Keratinocyte (primary cell): ENCODE results near the gene SLC2A11. TPM values are rescaled to one million over a fixed set of nuclear protein-coding genes. Genes with fewer than 3 reads are reported as not detected.
A peak's percentile ranks its signal among the peaks of the same experiment; 100 is the strongest.
"Not testable (repeated sequence)": the region's sequence is repeated elsewhere in the genome, so short reads cannot be mapped to it uniquely, and the experiment has no call there.

Source experiments
- DNase-seq: peaks from one replicate; pipeline ENCODE4 v3.0.0-alpha.2; 2011; ENCODE audit warnings: low read depth, missing footprints, low spot score
- FAIRE-seq: peaks from 2 replicates; lab custom pipeline; 2011; peaks lifted over from hg19 to GRCh38; lab: Jason Lieb, UNC
- H2AFZ ChIP-seq: 2 replicates; pipeline ENCODE4 v1.6.0; 2012; ENCODE audit warnings: low read length, control low read depth, inconsistent platforms; ENCODE audit not compliant: control insufficient read depth
- H3K27ac ChIP-seq: 2 replicates; pipeline ENCODE4 v1.5.1; 2011; ENCODE audit warnings: low read length; ENCODE audit not compliant: control insufficient read depth, insufficient read depth
- H3K27me3 ChIP-seq: 3 replicates; pipeline ENCODE4 v1.6.0; 2011; ENCODE audit warnings: low read length; ENCODE audit not compliant: control insufficient read depth, insufficient read depth; ENCODE audit errors: extremely low read depth
- H3K36me3 ChIP-seq, 2 experiments: 2 replicates in 1 of 2; 3 replicates in 1 of 2; pipeline ENCODE4 v1.5.1; 2011; ENCODE audit warnings: low read length in 2 of 2, mild to moderate bottlenecking in 1 of 2; ENCODE audit not compliant: control insufficient read depth in 2 of 2, insufficient read depth in 2 of 2; ENCODE audit errors: extremely low read depth in 1 of 2
- H3K4me1 ChIP-seq: 3 replicates; pipeline ENCODE4 v1.5.1; 2011; ENCODE audit warnings: low read length; ENCODE audit not compliant: control insufficient read depth, insufficient read depth; ENCODE audit errors: extremely low read depth
- H3K4me2 ChIP-seq: 3 replicates; pipeline ENCODE4 v1.6.0; 2011; ENCODE audit warnings: low read depth, low read length; ENCODE audit not compliant: control insufficient read depth, insufficient read depth; ENCODE audit errors: extremely low read depth
- H3K4me3 ChIP-seq, 3 experiments: fragments of 200-600 bp in 1 of 3; sonication (generic) in 1 of 3; 2 replicates in 2 of 3; 3 replicates in 1 of 3; pipeline ENCODE4 v1.5.1; 2011 to 2016; ENCODE audit warnings: low read length in 3 of 3, mild to moderate bottlenecking in 3 of 3, control low read depth in 2 of 3, inconsistent platforms in 1 of 3, low read depth in 1 of 3, mixed read lengths in 1 of 3, mixed run types in 1 of 3, moderate library complexity in 1 of 3; ENCODE audit not compliant: control insufficient read depth in 2 of 3, insufficient read depth in 2 of 3; ENCODE audit errors: extremely low read depth in 1 of 3
- H3K79me2 ChIP-seq: 2 replicates; pipeline ENCODE4 v1.6.0; 2012; ENCODE audit warnings: low read length; ENCODE audit not compliant: control insufficient read depth, insufficient read depth
- H3K9ac ChIP-seq: 3 replicates; pipeline ENCODE4 v1.6.0; 2011; ENCODE audit warnings: low read length; ENCODE audit not compliant: control insufficient read depth, insufficient read depth; ENCODE audit errors: extremely low read depth
- H3K9me1 ChIP-seq: 3 replicates; pipeline ENCODE4 v1.6.0; 2011; ENCODE audit warnings: low read length; ENCODE audit not compliant: control insufficient read depth, insufficient read depth; ENCODE audit errors: extremely low read depth
- H3K9me3 ChIP-seq: 2 replicates; pipeline ENCODE4 v1.5.1; 2012; ENCODE audit warnings: low read depth, low read length; ENCODE audit not compliant: control insufficient read depth
- H4K20me1 ChIP-seq: 3 replicates; pipeline ENCODE4 v1.6.0; 2011; ENCODE audit warnings: low read length; ENCODE audit not compliant: control insufficient read depth, insufficient read depth; ENCODE audit errors: extremely low read depth
- CTCF ChIP-seq, 3 experiments: IDR thresholded peaks in 1 of 3; conservative IDR thresholded peaks in 1 of 3; optimal IDR thresholded peaks in 1 of 3; 2 replicates in 2 of 3; 3 replicates in 1 of 3; pipeline versions ENCODE3 to v1.5.1; 2011; ENCODE audit warnings: low read length in 3 of 3, mild to moderate bottlenecking in 3 of 3, moderate library complexity in 2 of 3, control low read depth in 1 of 3, inconsistent platforms in 1 of 3; ENCODE audit not compliant: insufficient read depth in 2 of 3; ENCODE audit errors: extremely low read depth in 1 of 3
- EZH2 ChIP-seq: IDR thresholded peaks from one replicate; pipeline ENCODE4 v1.6.1; 2012; ENCODE audit warnings: inconsistent platforms, mild to moderate bottlenecking, low read length, moderate library complexity
- dilution Hi-C: fragments of 300-500 bp; cut with MboI; formaldehyde crosslinking; loops from one replicate; pipeline ENCODE4 v1.7.0; 2020; ENCODE audit warnings: low sequenced_read_pairs; ENCODE audit not compliant: extremely low pct_ligation_motif_present
- polyA plus RNA-seq, 5 experiments: library from polyadenylated mRNA; depleted of rRNA in 3 of 5; stranded (reverse) in 3 of 5; stranded (forward) in 1 of 5; unstranded in 1 of 5; fragments of >200 nt; gene quantifications; 1 replicate in 1 of 5; 2 replicates in 3 of 5; 3 replicates in 1 of 5; pipeline versions ENCODE4 v1.2.1 to v1.2.3, GENCODE V29; 2011 to 2012; ENCODE audit warnings: missing spikeins in 2 of 5, low read depth in 1 of 5, low replicate concordance in 1 of 5

The SLC2A11 gene
- polyA plus RNA-seq, 1 donor (not counting 4 experiments of a cell fraction or from before 2014, with no cell fraction given): 6.0 TPM

GRCh38 chr22:23858484-23858815, 775 bp downstream of the SLC2A11 start:
- H3K27ac ChIP-seq: no peak overlapping the region
- H3K9me3 ChIP-seq: no peaks in the 10 kb centered on the region
- TF ChIP-seq CTCF (optimal IDR thresholded peaks at IDR 0.05 in 1 of 3, IDR thresholded peaks at IDR 0.05 in 1 of 3, conservative IDR thresholded peaks at IDR 0.05 in 1 of 3; ENCODE audit: extremely low read depth in 1 of 3, insufficient read depth in 2 of 3, low read length in 3 of 3) (no peak), EZH2 (no peak)
- DNase-seq (no peak), FAIRE-seq (no peak)
- H3K27me3 ChIP-seq: no peaks in the 10 kb centered on the region
- H3K4me3 ChIP-seq: peak overlapping the region; percentile 56 to 84 (median 68)
- dilution Hi-C loops: no loop called here
- H3K36me3 ChIP-seq: no peaks in the 10 kb centered on the region
- no peaks in the 10 kb centered on the region for H4K20me1 ChIP-seq
- H3K9ac ChIP-seq: peak overlapping the region; percentile 49
- peak overlapping the region; percentile 74 for H2AFZ ChIP-seq
- no peaks in the 10 kb centered on the region for H3K79me2 ChIP-seq
- no peaks in the 10 kb centered on the region for H3K9me1 ChIP-seq
- peaks cover 10% of the 10 kb centered on the region for H3K4me1 ChIP-seq
- H3K4me2 ChIP-seq: peak overlapping the region; percentile 98

DNA sequence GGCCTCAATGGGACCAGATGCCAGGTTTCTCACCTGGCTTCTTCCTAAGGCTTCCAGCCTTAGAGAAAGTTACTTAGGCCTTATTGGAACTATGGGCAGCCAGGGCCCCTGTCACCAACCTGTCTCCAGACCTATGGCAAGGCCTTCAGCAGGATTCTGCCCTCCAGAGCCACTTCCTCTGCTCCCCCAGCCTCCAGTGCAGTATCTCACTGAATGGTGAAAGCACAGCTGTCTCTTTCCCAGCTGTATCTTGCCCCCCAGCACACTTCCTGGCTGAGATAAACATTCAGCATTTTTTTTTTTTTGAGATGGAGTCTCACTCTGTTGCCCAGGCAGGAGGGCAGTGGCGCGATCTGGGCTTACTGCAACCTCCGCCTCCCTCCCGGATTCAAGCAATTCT, 1.5 kb downstream of the SLC2A11 start:
- DNase-seq (no peak), FAIRE-seq (no peak)
- Histone ChIP-seq H3K36me3 (no peaks in the 10 kb centered on the region), H3K4me2 (no peak overlapping the region), H3K27ac (no peak overlapping the region), H3K9me3 (no peaks in the 10 kb centered on the region), H3K4me1 (peaks cover 10% of the 10 kb centered on the region), H3K79me2 (no peaks in the 10 kb centered on the region), H3K9ac (no peak overlapping the region), H3K9me1 (no peaks in the 10 kb centered on the region), H2AFZ (no peak overlapping the region), H3K27me3 (no peaks in the 10 kb centered on the region), H3K4me3 (no peak overlapping the region), H4K20me1 (no peaks in the 10 kb centered on the region)
- no peak for TF ChIP-seq EZH2
- no peak for TF ChIP-seq CTCF (optimal IDR thresholded peaks at IDR 0.05 in 1 of 3, IDR thresholded peaks at IDR 0.05 in 1 of 3, conservative IDR thresholded peaks at IDR 0.05 in 1 of 3; ENCODE audit: extremely low read depth in 1 of 3, insufficient read depth in 2 of 3, low read length in 3 of 3)
- dilution Hi-C loops: no loop called here

GRCh38 chr22:23860187-23860586, 2.5 kb downstream of the SLC2A11 start:
- H2AFZ ChIP-seq, H3K4me3 ChIP-seq, H3K79me2 ChIP-seq, H3K9me3 ChIP-seq, dilution Hi-C loops, FAIRE-seq, H3K36me3 ChIP-seq, DNase-seq, H4K20me1 ChIP-seq, H3K9me1 ChIP-seq, H3K27me3 ChIP-seq, H3K9ac ChIP-seq, H3K27ac ChIP-seq, H3K4me2 ChIP-seq: not testable (repeated sequence)
- peaks cover 10% of the 10 kb centered on the region for H3K4me1 ChIP-seq
